BJ (cell line): ENCODE results near the gene DHFR2. TPM values are rescaled to one million over a fixed set of nuclear protein-coding genes. Genes with fewer than 3 reads are reported as not detected.
"Not testable (repeated sequence)": the region's sequence is repeated elsewhere in the genome, so short reads cannot be mapped to it uniquely, and the experiment has no call there.

Source experiments
- CTCF ChIA-PET: fragments of 350-600 bp; formaldehyde crosslinking; extraction: SDS; loops from one replicate; lab custom pipeline; 2021; ENCODE audit warnings: antibody characterized with exemption, inconsistent platforms; lab: Yijun Ruan, JAX
- POLR2A ChIA-PET: fragments of 300-600 bp; sonication (Branson Sonifier 250); formaldehyde crosslinking; extraction: SDS; loops from one replicate; lab custom pipeline; 2021; ENCODE audit warnings: antibody characterized with exemption; lab: Charles Lee
- DNase-seq: peaks from one replicate; pipeline ENCODE4 v3.0.0-alpha.2; 2011; ENCODE audit warnings: low read depth
- H3K27me3 ChIP-seq: 2 replicates; pipeline ENCODE4 v1.6.0; 2011; ENCODE audit warnings: low read length; ENCODE audit not compliant: control insufficient read depth, insufficient read depth
- H3K36me3 ChIP-seq: 2 replicates; pipeline ENCODE4 v1.5.1; 2011; ENCODE audit warnings: low read length; ENCODE audit not compliant: control insufficient read depth, insufficient read depth
- H3K4me3 ChIP-seq: 2 replicates; pipeline ENCODE4 v1.5.1; 2011; ENCODE audit warnings: low read depth, mild to moderate bottlenecking, control low read depth, low read length
- polyA plus RNA-seq: library from polyadenylated mRNA; depleted of rRNA; stranded (reverse); fragments of >200 nt; gene quantifications from 2 replicates; pipeline ENCODE4 v1.2.3, GENCODE V29; 2011
- TF ChIP-seq, protein P1 (sequence below): IDR thresholded peaks from 2 replicates; pipeline ENCODE4 v1.5.1; 2011; ENCODE audit warnings: low read depth, mild to moderate bottlenecking, control low read depth, inconsistent platforms, low read length, moderate library complexity; ENCODE audit not compliant: insufficient read depth

DHFR2 gene
- polyA plus RNA-seq, 1 experiment = 1.6 TPM

DNA sequence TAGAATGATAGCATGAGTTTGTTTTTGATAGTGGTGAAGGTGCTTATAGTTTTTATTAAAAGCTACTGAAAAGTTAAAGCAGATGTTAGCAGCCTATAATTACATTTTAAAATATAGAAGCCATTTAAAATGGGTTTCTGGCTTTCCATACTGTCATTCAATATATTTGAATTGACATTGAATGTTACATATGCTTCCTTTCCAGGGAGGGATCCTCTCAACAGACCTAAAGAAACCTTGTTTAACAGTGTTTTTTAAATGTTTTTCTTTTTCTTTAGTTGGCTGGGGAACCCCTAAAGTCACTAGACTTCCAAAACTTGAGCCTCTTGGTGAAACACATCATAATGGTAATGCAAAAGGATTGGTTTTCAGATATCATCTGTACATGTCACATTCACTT, 12.2 kb downstream of the DHFR2 start:
- ChIA-PET POLR2A (no interaction called here), CTCF (interaction anchor here (1.6 kb wide), 1 partner anchor 14 kb away, joined by 6 read pairs; no protein-coding TSS in a partner anchor)
- Histone ChIP-seq H3K36me3 (no peaks in the 10 kb centered on the region), H3K4me3 (no peak overlapping the region), H3K27me3 (no peaks in the 10 kb centered on the region)
- DNase-seq = no peak
- TF ChIP-seq, protein P1, sequence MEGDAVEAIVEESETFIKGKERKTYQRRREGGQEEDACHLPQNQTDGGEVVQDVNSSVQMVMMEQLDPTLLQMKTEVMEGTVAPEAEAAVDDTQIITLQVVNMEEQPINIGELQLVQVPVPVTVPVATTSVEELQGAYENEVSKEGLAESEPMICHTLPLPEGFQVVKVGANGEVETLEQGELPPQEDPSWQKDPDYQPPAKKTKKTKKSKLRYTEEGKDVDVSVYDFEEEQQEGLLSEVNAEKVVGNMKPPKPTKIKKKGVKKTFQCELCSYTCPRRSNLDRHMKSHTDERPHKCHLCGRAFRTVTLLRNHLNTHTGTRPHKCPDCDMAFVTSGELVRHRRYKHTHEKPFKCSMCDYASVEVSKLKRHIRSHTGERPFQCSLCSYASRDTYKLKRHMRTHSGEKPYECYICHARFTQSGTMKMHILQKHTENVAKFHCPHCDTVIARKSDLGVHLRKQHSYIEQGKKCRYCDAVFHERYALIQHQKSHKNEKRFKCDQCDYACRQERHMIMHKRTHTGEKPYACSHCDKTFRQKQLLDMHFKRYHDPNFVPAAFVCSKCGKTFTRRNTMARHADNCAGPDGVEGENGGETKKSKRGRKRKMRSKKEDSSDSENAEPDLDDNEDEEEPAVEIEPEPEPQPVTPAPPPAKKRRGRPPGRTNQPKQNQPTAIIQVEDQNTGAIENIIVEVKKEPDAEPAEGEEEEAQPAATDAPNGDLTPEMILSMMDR = no peak

DNA sequence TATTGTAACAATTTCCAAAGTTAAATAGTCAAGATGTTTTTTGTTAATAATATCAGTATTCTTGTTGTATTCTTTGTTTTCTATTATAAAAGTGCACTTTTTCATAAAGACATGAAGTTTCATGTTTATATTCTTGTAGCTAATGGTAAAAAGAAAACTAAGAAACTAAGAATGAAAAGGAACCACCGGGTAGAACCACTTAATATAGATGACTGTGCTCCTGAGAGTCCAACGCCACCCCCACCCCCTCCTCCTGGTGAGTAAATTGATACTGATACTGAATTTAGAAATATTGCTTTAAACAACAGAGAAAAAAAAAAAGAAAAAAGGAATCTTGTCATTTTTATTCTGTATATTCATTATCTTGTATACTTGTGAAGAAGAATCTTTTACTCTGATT, 13.4 kb downstream of the DHFR2 start:
- Histone ChIP-seq H3K4me3 (no peak overlapping the region), H3K36me3 (no peaks in the 10 kb centered on the region), H3K27me3 (no peaks in the 10 kb centered on the region)
- TF ChIP-seq, protein P1 = no peak
- CTCF ChIA-PET = no interaction called here
- POLR2A ChIA-PET = no interaction called here
- DNase-seq = no peak

DNA sequence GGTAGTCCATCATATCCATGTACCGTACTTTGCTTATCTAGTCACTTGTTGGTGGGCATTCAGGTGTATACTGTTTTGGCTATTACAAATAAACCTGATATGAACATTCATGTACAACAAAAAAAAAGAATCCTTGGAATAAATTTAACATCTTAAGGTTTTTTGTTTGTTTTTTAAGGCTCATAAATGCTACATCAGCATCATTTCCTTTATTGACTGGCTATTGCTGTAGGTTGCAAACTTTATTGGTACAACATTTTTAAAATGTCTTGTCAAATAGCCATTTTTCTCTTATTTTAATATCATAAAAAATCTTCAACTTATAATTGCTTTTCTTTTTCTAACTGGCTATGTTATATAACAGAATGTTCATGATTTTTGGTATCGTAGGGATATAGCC, 16.2 kb downstream of the DHFR2 start:
- no peak for DNase-seq
- POLR2A ChIA-PET = no interaction called here
- TF ChIP-seq, protein P1 = no peak
- Histone ChIP-seq H3K36me3 (no peaks in the 10 kb centered on the region), H3K27me3 (no peaks in the 10 kb centered on the region), H3K4me3 (no peak overlapping the region)
- CTCF ChIA-PET = no interaction called here

DNA sequence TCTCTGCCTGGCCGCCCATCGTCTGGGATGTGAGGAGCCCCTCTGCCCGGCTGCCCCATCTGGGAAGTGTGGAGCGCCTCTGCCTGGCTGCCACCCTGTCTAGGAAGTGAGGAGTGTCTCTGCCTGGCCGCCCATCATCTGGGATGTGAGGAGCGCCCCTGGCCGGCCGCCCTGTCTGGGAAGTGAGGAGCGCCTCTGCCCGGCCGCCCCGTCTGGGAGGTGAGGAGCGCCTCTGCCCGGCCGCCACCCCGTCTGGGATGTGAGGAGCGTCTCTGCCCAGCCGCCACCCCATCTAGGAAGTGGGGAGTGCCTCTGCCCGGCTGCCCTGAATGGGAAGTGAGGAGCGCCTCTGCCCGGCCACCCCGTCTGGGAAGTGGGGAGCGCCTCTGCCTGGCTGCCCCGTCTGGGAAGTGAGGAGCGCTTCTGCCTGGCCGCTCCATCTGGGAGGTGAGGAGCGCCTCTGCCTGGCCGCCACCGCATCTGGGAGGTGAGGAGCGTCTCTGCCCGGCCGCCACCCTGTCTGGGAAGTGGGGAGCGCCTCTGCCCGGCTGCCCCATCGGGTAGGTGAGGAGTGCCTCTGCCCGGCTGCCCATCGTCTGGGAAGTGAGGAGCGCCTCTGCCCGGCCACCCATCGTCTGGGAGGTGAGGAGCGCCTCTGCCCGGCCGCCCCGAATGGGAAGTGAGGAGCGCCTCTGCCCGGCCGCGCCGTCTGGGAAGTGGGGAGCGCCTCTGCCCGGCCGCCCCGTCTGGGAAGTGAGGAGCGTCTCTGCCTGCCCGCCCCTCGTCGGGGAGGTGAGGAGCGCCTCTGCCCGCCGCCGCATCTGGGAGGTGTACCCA, 18.4 kb downstream of the DHFR2 start:
- H3K36me3 ChIP-seq, H3K27me3 ChIP-seq, DNase-seq, POLR2A ChIA-PET, H3K4me3 ChIP-seq, CTCF ChIA-PET: not testable (repeated sequence)

DNA sequence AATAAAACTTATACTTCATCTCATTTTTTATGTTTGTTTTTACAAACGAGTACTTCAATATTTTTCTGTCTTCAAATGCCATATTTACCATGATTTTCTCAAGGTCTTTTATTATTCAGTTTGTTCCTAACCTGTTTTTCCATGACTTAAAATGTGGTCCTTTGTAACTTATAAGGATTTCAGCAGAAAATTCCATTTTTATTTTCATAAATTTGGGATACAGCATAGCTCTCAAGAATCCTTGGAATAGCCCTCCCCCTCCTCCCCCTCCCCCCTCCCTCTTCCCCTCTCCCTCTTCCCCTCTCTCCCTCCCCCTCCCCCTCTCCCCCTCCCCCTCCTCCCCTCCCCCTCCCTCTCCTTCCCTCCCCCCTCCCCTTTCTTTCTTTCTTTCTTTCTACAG, 19.4 kb downstream of the DHFR2 start:
- DNase-seq = no peak
- Histone ChIP-seq H3K4me3 (no peak overlapping the region), H3K27me3 (no peaks in the 10 kb centered on the region), H3K36me3 (no peaks in the 10 kb centered on the region)
- TF ChIP-seq, protein P1 = no peak
- POLR2A ChIA-PET = no interaction called here
- CTCF ChIA-PET = no interaction called here
